ENCODE measurements around the gene DSCAM. TPM values are rescaled to one million over a fixed set of nuclear protein-coding genes. Genes with fewer than 3 reads are reported as not detected.

The DSCAM gene
- total RNA-seq, 4 donors from 2014 or later = under 0.01 to 0.44 TPM; not detected in 2

DNA sequence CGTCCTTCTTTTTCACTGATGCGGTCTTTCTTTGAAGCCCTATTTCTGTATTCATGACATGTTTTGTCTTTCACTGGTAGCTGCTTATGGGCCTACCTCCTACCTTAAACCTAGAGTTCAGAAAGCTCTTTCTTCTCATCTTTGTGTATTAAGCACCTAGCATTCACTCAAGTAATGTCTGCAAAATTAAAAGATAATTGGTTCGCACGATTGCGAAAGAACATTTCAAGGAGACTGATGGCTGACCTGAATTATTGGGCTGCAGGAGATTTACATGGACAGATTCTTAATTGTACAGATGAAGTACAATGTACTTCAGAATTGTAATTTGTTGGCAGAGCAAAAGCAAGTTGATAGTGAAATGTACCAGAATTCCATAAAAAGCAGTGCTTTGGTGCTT lies 773.3 kb downstream of the DSCAM start:
- Histone ChIP-seq H3K27me3 (no peaks in the 10 kb centered on the region), H3K36me3 (no peaks in the 10 kb centered on the region), H3K27ac (no peak overlapping the region), H3K4me3 (no peak overlapping the region), H3K9me3 (no peaks in the 10 kb centered on the region), H3K4me1 (no peaks in the 10 kb centered on the region)
- DNase-seq (ENCODE audit: low spot score in 2 of 2) = no peak
- TF ChIP-seq EP300 (IDR thresholded peaks at IDR 0.05) (no peak), POLR2A (IDR thresholded peaks at IDR 0.05) (no peak)
- TF ChIP-seq, protein P1, sequence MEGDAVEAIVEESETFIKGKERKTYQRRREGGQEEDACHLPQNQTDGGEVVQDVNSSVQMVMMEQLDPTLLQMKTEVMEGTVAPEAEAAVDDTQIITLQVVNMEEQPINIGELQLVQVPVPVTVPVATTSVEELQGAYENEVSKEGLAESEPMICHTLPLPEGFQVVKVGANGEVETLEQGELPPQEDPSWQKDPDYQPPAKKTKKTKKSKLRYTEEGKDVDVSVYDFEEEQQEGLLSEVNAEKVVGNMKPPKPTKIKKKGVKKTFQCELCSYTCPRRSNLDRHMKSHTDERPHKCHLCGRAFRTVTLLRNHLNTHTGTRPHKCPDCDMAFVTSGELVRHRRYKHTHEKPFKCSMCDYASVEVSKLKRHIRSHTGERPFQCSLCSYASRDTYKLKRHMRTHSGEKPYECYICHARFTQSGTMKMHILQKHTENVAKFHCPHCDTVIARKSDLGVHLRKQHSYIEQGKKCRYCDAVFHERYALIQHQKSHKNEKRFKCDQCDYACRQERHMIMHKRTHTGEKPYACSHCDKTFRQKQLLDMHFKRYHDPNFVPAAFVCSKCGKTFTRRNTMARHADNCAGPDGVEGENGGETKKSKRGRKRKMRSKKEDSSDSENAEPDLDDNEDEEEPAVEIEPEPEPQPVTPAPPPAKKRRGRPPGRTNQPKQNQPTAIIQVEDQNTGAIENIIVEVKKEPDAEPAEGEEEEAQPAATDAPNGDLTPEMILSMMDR (IDR thresholded peaks at IDR 0.05) = no peak
- WGBS, 2 donors = 90 to 92% methylated on average over 5 of the region's 5 CpGs

DNA sequence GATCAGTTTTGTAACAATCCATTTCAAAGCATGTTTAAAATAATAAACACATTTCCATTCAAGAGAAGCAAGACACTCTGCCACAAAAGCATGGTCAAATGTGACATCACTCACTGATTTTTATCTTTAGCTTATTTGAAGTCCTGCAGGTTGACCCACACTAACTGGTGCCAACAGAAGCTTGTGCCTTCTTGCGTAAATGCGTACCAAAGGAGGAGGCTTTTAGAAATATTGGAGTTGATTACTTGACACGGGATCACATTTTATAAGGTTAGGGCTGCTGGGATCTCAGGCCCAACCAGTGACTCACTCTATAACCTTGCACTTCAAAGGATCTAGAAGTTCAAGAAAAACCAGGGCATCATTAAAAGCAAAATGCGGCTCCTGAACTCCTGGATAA lies 776.1 kb downstream of the DSCAM start:
- DNase-seq (ENCODE audit: low spot score in 2 of 2) = no peak
- no peaks in the 10 kb centered on the region for H3K36me3 ChIP-seq
- H3K27me3 ChIP-seq = no peaks in the 10 kb centered on the region
- H3K4me3 ChIP-seq = no peak overlapping the region
- no peaks in the 10 kb centered on the region for H3K4me1 ChIP-seq
- 90% methylated on average over 4 of the region's 4 CpGs for WGBS, 2 donors
- H3K27ac ChIP-seq = no peak overlapping the region
- H3K9me3 ChIP-seq = no peaks in the 10 kb centered on the region
- TF ChIP-seq POLR2A (IDR thresholded peaks at IDR 0.05) = no peak
- no peak for TF ChIP-seq EP300 (IDR thresholded peaks at IDR 0.05)
- TF ChIP-seq, protein P1 (IDR thresholded peaks at IDR 0.05) = no peak

DNA sequence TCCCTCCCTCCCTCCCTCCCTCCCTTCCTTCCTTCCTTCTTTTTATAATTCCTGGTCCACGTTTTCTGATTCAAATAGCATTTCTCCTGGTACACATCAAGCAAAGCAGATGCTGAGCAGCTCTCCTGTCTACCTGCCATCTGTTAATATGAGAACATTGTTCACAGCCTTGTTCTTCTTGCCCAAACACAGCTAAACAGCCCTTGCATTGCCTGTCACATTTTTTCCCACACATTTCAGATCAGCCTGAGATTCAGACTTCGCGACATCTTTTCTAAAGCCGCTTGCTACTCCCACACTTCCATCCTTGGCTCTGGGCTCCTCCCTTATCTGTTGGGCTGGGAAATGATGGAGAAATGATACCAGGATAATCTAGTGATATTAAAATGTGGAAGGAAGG lies 779.2 kb downstream of the DSCAM start:
- TF ChIP-seq EP300 (IDR thresholded peaks at IDR 0.05) = no peak
- TF ChIP-seq POLR2A (IDR thresholded peaks at IDR 0.05) = no peak
- TF ChIP-seq, protein P1 (IDR thresholded peaks at IDR 0.05) = no peak
- Histone ChIP-seq H3K4me3 (no peak overlapping the region), H3K27ac (no peak overlapping the region), H3K36me3 (no peaks in the 10 kb centered on the region), H3K4me1 (no peaks in the 10 kb centered on the region), H3K9me3 (no peaks in the 10 kb centered on the region), H3K27me3 (no peaks in the 10 kb centered on the region)
- 42 to 51% methylated on average over 4 of the region's 4 CpGs for WGBS, 2 donors
- no peak for DNase-seq (ENCODE audit: low spot score in 2 of 2)

DNA sequence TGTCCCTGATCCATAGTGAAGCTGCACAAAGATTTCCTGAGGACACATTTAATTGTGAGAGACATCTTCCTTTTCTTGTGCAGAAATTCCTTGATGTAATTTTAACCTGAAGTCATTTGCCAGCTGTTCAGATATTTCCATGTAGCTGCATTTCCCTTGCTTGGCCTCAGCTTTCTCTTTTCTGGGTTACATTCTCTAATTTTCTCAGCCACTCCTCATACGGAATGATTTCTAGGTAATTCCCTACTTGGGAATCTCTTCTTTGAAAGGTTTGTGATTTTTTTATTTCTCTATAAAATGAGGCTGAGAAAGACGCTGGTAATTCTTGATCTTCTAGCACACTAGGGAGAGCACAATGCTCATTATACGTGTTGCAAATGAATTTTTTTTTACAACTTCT lies 780.7 kb downstream of the DSCAM start:
- Histone ChIP-seq H3K4me1 (no peaks in the 10 kb centered on the region), H3K4me3 (no peak overlapping the region), H3K27me3 (no peaks in the 10 kb centered on the region), H3K27ac (no peak overlapping the region), H3K36me3 (no peaks in the 10 kb centered on the region), H3K9me3 (no peaks in the 10 kb centered on the region)
- TF ChIP-seq, protein P1 (IDR thresholded peaks at IDR 0.05) = no peak
- TF ChIP-seq EP300 (IDR thresholded peaks at IDR 0.05) (no peak), POLR2A (IDR thresholded peaks at IDR 0.05) (no peak)
- 64 to 69% methylated on average over 3 of the region's 3 CpGs for WGBS, 2 donors
- DNase-seq (ENCODE audit: low spot score in 2 of 2) = no peak

DNA sequence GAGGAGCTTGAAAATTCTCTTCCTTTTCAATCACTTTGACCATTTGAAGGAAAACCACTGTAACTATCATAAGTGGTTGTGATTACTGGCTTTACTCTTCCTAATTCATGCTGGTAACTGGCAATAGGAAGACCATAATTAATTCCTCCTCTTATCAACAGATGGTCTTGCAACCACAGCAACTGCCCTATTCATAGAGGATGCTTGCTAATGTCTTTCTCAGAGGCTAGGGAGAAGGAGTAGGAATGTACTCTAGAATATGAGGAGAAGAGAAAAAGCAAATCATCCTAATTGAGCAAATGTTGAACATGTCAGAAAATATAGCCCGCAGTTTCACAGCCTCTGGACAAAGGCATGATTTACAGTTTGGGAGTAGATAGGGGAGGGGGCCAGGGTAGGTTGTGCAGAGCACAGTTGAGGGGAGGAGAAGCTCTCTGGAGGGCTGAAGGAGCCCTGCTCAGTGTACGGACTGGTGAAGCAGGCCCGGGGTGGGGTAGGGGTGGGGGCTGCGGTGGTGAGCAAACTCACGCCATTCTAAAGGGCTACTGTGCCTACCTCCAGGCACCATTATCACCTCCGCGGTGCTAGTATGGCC lies 786.8 kb downstream of the DSCAM start:
- no peaks in the 10 kb centered on the region for H3K27me3 ChIP-seq
- no peak overlapping the region for H3K4me3 ChIP-seq
- TF ChIP-seq POLR2A (IDR thresholded peaks at IDR 0.05) = no peak
- no peak for TF ChIP-seq EP300 (IDR thresholded peaks at IDR 0.05)
- TF ChIP-seq, protein P1 (IDR thresholded peaks at IDR 0.05) = no peak
- H3K9me3 ChIP-seq = peaks cover 0 to 5% (median 0%) of the 10 kb centered on the region in 4 donors
- H3K4me1 ChIP-seq = no peaks in the 10 kb centered on the region
- WGBS, 2 donors = 80 to 85% methylated on average over 7 of the region's 7 CpGs
- no peaks in the 10 kb centered on the region for H3K36me3 ChIP-seq
- H3K27ac ChIP-seq = no peak overlapping the region
- DNase-seq (ENCODE audit: low spot score in 2 of 2) = no peak
